Type B pancreatic cell (in vitro differentiated cells): Measurements from ENCODE around the gene GABRR3. TPM values are rescaled to one million over a fixed set of nuclear protein-coding genes. Genes with fewer than 3 reads are reported as not detected.

Experiments used
- DNase-seq: peaks from one replicate; pipeline ENCODE4 v3.0.0; 2021; ENCODE audit warnings: mixed read lengths; ENCODE audit not compliant: unreplicated experiment; ENCODE audit errors: extremely low spot score
- H3K27ac Mint-ChIP-seq: 2 replicates; pipeline ENCODE4 v1.8.0; 2021; ENCODE audit warnings: mild to moderate bottlenecking, mixed read lengths
- H3K27me3 Mint-ChIP-seq: 2 replicates; pipeline ENCODE4 v1.8.0; 2021; ENCODE audit warnings: mixed read lengths
- H3K36me3 Mint-ChIP-seq: 2 replicates; pipeline ENCODE4 v1.8.0; 2021; ENCODE audit warnings: mixed read lengths
- H3K4me1 Mint-ChIP-seq: one replicate; pipeline ENCODE4 v1.8.0; 2021; ENCODE audit warnings: mixed read lengths; ENCODE audit not compliant: unreplicated experiment
- H3K4me3 Mint-ChIP-seq: 2 replicates; pipeline ENCODE4 v1.8.0; 2021; ENCODE audit warnings: mild to moderate bottlenecking, mixed read lengths
- H3K9me3 Mint-ChIP-seq: 2 replicates; pipeline ENCODE4 v1.8.0; 2021; ENCODE audit warnings: mixed read lengths
- total RNA-seq: library from RNA; stranded (reverse); gene quantifications from 2 replicates; pipeline ENCODE4 v1.2.1, GENCODE V29; 2021; ENCODE audit warnings: low replicate concordance
- TF ChIP-seq, protein P1 (sequence below): fragments of 200-600 bp; sonication (generic); conservative IDR thresholded peaks from 2 replicates; pipeline ENCODE4 v1.5.0; 2021; ENCODE audit warnings: antibody characterized with exemption, mild to moderate bottlenecking

The GABRR3 gene
- total RNA-seq, 1 donor from 2014 or later, result not detected

DNA sequence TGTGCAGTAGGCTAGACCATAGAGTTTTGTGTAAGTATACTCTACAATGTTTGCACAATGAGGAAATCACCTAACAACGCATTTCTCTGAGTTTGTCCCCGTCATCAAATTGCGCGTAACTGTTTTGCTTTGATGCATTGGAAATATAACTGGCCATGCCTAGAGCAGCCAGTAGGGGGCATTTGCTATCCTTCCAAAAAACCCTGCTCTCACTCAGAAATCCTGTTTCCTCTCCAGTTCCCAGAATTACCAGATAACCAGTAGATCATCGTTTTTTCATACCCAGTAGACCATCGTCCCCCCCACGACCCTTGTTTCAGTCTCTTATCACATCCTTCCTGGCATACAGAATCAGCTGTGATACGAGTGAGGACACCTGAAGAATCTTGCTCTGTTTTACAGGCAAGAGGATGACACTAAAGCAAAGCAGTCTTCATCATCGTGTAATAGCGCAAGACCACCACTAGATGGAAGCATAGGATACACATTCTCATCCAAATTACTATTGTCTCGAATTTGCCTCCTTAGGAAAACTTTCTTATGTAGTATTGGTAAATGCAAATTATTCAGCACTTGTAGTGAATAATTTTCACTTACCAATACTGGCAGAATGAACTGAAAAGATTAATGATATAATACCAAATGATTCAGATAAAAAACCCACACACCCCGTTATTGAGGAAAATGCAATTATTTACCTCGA lies 4.4 kb upstream of the GABRR3 start:
- TF ChIP-seq, protein P1, sequence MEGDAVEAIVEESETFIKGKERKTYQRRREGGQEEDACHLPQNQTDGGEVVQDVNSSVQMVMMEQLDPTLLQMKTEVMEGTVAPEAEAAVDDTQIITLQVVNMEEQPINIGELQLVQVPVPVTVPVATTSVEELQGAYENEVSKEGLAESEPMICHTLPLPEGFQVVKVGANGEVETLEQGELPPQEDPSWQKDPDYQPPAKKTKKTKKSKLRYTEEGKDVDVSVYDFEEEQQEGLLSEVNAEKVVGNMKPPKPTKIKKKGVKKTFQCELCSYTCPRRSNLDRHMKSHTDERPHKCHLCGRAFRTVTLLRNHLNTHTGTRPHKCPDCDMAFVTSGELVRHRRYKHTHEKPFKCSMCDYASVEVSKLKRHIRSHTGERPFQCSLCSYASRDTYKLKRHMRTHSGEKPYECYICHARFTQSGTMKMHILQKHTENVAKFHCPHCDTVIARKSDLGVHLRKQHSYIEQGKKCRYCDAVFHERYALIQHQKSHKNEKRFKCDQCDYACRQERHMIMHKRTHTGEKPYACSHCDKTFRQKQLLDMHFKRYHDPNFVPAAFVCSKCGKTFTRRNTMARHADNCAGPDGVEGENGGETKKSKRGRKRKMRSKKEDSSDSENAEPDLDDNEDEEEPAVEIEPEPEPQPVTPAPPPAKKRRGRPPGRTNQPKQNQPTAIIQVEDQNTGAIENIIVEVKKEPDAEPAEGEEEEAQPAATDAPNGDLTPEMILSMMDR, result peak; percentile 96
- no peaks in the 10 kb centered on the region for H3K4me1 Mint-ChIP-seq
- H3K27ac Mint-ChIP-seq, result peak overlapping the region; percentile 65
- peak overlapping the region; percentile 93 for H3K4me3 Mint-ChIP-seq
- H3K27me3 Mint-ChIP-seq, result peaks cover 23% of the 10 kb centered on the region
- H3K9me3 Mint-ChIP-seq, result no peaks in the 10 kb centered on the region
- DNase-seq, result no peak
- H3K36me3 Mint-ChIP-seq, result no peaks in the 10 kb centered on the region

DNA sequence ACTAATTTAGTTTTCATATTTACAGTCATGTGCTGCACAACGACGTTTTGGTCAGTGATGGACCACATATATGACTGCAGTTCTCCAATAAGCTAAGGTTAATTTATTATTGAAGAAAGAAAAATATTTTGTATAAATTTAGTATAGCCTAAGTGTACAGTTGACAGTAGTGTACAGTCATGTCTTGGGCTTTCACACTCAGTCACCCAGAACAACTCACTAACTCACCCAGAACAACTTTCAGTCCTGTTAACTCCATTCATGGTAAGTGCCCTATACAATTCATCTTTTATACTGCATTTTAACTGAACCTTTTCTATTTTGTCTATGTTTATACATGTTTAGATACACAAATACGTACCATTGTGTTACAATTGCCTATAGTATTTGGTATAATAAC lies 3.8 kb upstream of the GABRR3 start:
- Mint-ChIP-seq H3K9me3 (no peaks in the 10 kb centered on the region), H3K36me3 (no peaks in the 10 kb centered on the region), H3K27me3 (peaks cover 23% of the 10 kb centered on the region), H3K4me3 (no peak overlapping the region), H3K27ac (no peak overlapping the region), H3K4me1 (no peaks in the 10 kb centered on the region)
- DNase-seq, result no peak
- TF ChIP-seq, protein P1, result no peak

DNA sequence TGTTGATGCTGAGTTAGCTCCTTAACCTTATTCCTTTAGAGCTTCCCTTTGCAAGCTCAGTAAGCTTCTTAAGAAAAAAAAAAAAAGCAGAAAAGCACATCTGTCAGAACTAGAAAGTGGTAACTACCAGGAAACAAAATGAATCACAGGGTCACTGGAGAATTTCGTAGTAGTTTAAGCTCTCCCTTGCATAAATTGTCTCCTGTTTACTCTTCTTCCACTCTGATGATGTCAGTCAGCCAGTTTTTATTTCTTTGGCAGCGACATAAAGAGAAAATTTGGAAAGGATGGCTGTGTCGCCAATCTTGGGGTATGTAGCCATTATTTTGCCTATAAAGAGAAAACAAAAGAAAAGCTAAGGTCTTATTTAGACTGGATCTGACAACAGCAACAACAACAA lies 3.2 kb upstream of the GABRR3 start:
- H3K36me3 Mint-ChIP-seq, result no peaks in the 10 kb centered on the region
- TF ChIP-seq, protein P1, result no peak
- no peaks in the 10 kb centered on the region for H3K9me3 Mint-ChIP-seq
- no peak overlapping the region for H3K27ac Mint-ChIP-seq
- DNase-seq, result no peak
- peaks cover 23% of the 10 kb centered on the region for H3K27me3 Mint-ChIP-seq
- no peak overlapping the region for H3K4me3 Mint-ChIP-seq
- H3K4me1 Mint-ChIP-seq, result no peaks in the 10 kb centered on the region

DNA sequence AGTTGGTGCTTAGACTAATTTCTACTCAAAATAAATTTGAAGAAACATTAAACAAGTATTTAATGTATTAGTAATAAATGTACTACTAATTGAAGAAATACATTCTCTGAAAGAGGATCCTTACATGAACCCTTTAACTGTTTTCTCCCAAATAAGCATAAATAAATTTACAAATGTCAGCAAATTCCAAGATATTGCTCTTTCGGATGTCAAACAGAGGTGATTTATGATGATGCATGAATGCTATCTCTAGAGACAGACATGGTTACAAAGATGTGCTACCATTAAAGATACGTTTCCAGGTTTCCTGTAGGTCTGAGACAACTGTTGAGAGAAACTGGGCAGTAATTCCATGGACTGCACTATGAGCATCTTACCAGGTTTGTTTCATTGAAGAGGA lies 629 bp downstream of the GABRR3 start:
- Mint-ChIP-seq H3K4me1 (no peaks in the 10 kb centered on the region), H3K4me3 (no peak overlapping the region), H3K36me3 (no peaks in the 10 kb centered on the region), H3K27ac (no peak overlapping the region), H3K9me3 (no peaks in the 10 kb centered on the region), H3K27me3 (peaks cover 16% of the 10 kb centered on the region)
- TF ChIP-seq, protein P1, result no peak
- DNase-seq, result no peak

DNA sequence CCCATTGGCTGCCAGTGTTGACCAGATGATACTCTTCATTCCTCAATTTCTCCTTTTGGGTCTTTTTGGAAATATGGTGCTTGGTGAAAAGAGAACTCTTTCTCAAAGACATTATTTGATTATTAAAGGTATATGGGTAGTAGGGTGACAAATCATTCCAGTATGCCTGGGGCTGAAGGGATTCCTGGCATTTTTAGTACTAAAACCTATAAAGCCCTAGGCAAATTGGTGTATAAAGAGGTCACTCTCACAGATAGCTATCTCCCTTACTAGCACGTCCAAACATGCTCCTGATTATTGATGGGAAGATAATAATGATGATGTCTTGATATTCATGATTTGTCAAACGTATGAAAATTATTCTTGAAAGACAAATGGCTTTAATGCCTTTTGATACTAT lies 1.1 kb downstream of the GABRR3 start:
- Mint-ChIP-seq H3K9me3 (no peaks in the 10 kb centered on the region), H3K4me1 (no peaks in the 10 kb centered on the region), H3K27ac (no peak overlapping the region), H3K36me3 (no peaks in the 10 kb centered on the region), H3K4me3 (no peak overlapping the region), H3K27me3 (peaks cover 13% of the 10 kb centered on the region)
- TF ChIP-seq, protein P1, result no peak
- DNase-seq, result no peak

DNA sequence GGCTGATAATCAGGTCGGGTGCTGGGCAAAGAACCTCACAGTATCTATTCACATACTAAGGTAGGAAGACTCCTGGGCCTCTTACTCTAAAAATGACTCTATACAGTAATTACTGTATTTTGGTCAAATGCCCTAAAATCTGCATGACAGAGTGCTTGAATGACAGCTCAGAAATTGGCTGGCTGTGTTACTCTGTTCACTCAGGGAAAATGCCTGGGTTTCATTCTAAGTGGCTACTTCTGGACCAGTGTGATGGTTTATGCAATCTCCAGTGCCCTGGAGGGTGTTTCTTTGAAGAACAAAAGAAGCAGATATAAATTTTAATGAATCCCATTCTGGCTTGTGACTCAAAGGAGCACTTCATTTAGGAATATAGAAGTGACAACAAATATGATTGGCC lies 2.2 kb downstream of the GABRR3 start:
- Mint-ChIP-seq H3K36me3 (no peaks in the 10 kb centered on the region), H3K9me3 (no peaks in the 10 kb centered on the region), H3K27me3 (peaks cover 9% of the 10 kb centered on the region), H3K4me1 (no peaks in the 10 kb centered on the region), H3K27ac (no peak overlapping the region), H3K4me3 (no peak overlapping the region)
- DNase-seq, result no peak
- TF ChIP-seq, protein P1, result no peak
